Sigmoid colon (tissue), 4 donors: ENCODE results near the gene SPOCD1.

Experiments used
- CTCF ChIP-seq, 4 experiments: fragments of 450-650 bp in 3 of 4; fragments of 200-600 bp in 1 of 4; IDR thresholded peaks; one replicate each; pipeline ENCODE4 v1.5.1; 2016 to 2019; ENCODE audit warnings: antibody characterized with exemption in 4 of 4, mild to moderate bottlenecking in 3 of 4, moderate library complexity in 2 of 4
- POLR2AphosphoS5 ChIP-seq, 4 donors: sonication (generic); formaldehyde crosslinking; IDR thresholded peaks; one replicate each; pipeline ENCODE4 v1.6.1; 2017; ENCODE audit warnings: antibody characterized with exemption in 4 of 4

- TF ChIP-seq CTCF (IDR thresholded peaks at IDR 0.05) (no peak), POLR2AphosphoS5 (IDR thresholded peaks at IDR 0.05) (no peak)
Measured at GRCh38 chr1:31782421-31783410, 33.1 kb downstream of the SPOCD1 start.
